Body of pancreas (tissue), 4 donors: ENCODE data around the gene TMEM266. TPM values are rescaled to one million over a fixed set of nuclear protein-coding genes. Genes with fewer than 3 reads are reported as not detected.

Source experiments
- ATAC-seq: fragments of 150-250 bp; one replicate; pipeline ENCODE4 v1.9.1; 2016
- DNase-seq, 4 donors: peaks; one replicate each; pipeline ENCODE4 v3.0.0-alpha.2; 2019
- H3K27ac ChIP-seq, 4 donors: fragments of 200-600 bp; sonication (generic); 1 replicate in 3 of 4; 2 replicates in 1 of 4; pipeline versions ENCODE4 v1.5.1 to v1.6.1; 2016 to 2019; ENCODE audit warnings: mild to moderate bottlenecking in 1 of 4, mixed read lengths in 1 of 4, moderate library complexity in 1 of 4
- H3K27me3 ChIP-seq, 2 donors: fragments of 200-600 bp; sonication (generic); one replicate each; pipeline ENCODE4 v1.6.0; 2016; ENCODE audit warnings: mild to moderate bottlenecking in 1 of 2
- H3K36me3 ChIP-seq, 2 donors: fragments of 200-600 bp; sonication (generic); replicated peaks in 1 of 2; 2 replicates each; pipeline ENCODE4 v1.5.1; 2016; ENCODE audit warnings: low read depth in 2 of 2; ENCODE audit not compliant: insufficient read depth in 1 of 2
- H3K4me1 ChIP-seq: fragments of 200-600 bp; sonication (generic); one replicate; pipeline ENCODE4 v1.6.0; 2016
- H3K4me3 ChIP-seq, 2 donors: fragments of 200-600 bp; sonication (generic); 1 replicate in 1 of 2; 2 replicates in 1 of 2; pipeline ENCODE4 v1.5.1; 2016 to 2019
- H3K9me3 ChIP-seq, 3 donors: fragments of 200-600 bp; sonication (generic); 1 replicate in 2 of 3; 2 replicates in 1 of 3; pipeline ENCODE4 v1.5.1; 2016
- POLR2A ChIP-seq, 3 donors: fragments of 450-650 bp; IDR thresholded peaks; one replicate each; pipeline ENCODE4 v1.6.1; 2016; ENCODE audit warnings: antibody characterized with exemption in 3 of 3, mild to moderate bottlenecking in 2 of 3
- whole genome bisulfite sequencing, 2 donors: methylation state at CpG; one replicate each; pipeline ENCODE4 v1.1.5; 2017; 5-methylcytosine and 5-hydroxymethylcytosine counted together
- intact Hi-C: fragments of 100-400 bp; cut with DNase I; formaldehyde crosslinking; loops from one replicate; pipeline ENCODE4 v1.15.1; 2023
- total RNA-seq, 2 donors: library from RNA; depleted of rRNA; stranded (reverse); fragments of >200 nt; gene quantifications; one replicate each; pipeline ENCODE4 v1.1.0, GENCODE V29; 2016
- TF ChIP-seq, protein P1 (sequence below), 7 experiments: fragments of 450-650 bp in 4 of 7; fragments of 200-600 bp in 3 of 7; sonication (generic) in 3 of 7; IDR thresholded peaks; one replicate each; pipeline ENCODE4 v1.5.1; 2016 to 2019; ENCODE audit warnings: antibody characterized with exemption in 7 of 7

The TMEM266 gene
- total RNA-seq, 2 donors from 2014 or later: 0.66 to 9.1 TPM

DNA sequence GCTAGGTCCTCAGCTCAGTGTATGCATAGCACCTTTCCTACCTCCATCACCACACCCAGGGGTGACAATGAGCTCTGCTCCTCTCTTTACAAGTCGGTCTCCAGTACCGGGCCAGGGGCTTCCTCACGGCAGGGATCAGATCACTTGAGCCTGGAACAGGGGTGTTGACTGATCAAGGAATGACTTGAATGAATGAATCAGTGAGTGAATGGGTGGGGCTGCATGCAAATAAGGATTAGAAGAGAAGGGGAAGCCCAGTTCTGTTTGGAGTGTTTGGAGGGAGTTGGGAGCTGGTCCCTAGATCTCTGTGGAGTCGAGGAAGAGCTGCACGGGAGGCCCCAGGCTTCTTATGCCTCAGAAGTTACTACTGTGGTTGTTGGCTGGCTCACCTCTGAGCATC, 87.0 kb downstream of the TMEM266 start:
- WGBS, 2 donors: 78 to 85% methylated on average over 5 of the region's 5 CpGs
- Histone ChIP-seq H3K27ac (no peak overlapping the region), H3K27me3 (no peaks in the 10 kb centered on the region), H3K9me3 (no peaks in the 10 kb centered on the region), H3K4me3 (no peak overlapping the region), H3K36me3 (no peaks in the 10 kb centered on the region), H3K4me1 (peaks cover 24% of the 10 kb centered on the region)
- no peak for TF ChIP-seq POLR2A (IDR thresholded peaks at IDR 0.05)
- TF ChIP-seq, protein P1, sequence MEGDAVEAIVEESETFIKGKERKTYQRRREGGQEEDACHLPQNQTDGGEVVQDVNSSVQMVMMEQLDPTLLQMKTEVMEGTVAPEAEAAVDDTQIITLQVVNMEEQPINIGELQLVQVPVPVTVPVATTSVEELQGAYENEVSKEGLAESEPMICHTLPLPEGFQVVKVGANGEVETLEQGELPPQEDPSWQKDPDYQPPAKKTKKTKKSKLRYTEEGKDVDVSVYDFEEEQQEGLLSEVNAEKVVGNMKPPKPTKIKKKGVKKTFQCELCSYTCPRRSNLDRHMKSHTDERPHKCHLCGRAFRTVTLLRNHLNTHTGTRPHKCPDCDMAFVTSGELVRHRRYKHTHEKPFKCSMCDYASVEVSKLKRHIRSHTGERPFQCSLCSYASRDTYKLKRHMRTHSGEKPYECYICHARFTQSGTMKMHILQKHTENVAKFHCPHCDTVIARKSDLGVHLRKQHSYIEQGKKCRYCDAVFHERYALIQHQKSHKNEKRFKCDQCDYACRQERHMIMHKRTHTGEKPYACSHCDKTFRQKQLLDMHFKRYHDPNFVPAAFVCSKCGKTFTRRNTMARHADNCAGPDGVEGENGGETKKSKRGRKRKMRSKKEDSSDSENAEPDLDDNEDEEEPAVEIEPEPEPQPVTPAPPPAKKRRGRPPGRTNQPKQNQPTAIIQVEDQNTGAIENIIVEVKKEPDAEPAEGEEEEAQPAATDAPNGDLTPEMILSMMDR (IDR thresholded peaks at IDR 0.05): no peak
- DNase-seq: no peak
- ATAC-seq: no peak
- intact Hi-C loops: no loop called here

DNA sequence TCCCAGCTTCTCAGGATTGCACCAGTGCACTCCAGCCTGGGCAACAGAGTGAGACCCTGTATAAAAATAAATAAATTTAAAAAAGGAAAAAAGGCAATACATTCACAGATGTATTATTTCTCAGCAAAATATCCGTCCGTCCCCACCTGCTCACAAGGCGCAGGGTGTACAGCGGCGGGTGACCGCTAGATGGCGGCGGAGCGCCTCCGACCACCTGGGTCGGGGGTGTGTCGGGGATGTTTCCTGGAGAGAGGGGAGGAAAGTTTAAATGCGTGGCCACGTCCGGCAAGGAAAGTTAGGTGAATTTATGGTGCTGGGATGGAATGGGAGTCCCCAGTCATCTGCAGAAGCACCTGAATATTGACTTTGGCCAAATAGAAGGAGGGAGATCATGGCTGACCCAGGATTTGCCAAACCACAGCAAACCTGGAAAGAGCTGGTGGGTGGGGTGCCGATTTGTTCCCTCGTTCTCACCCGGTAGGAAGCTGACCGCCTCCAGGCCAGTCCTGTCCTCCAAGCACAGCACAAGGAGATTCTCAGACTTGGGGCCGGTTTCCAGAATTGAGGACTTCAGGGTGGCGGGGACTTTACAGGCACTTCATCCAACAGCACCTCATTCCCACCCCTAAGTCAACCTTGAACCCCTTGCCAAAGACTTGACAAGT, 88.3 kb downstream of the TMEM266 start:
- intact Hi-C loops: no loop called here
- 13 to 17% methylated on average over 20 to 21 of the region's 21 CpGs for WGBS, 2 donors
- Histone ChIP-seq H3K27me3 (no peaks in the 10 kb centered on the region), H3K4me3 (no peak overlapping the region), H3K36me3 (no peaks in the 10 kb centered on the region), H3K4me1 (peaks cover 29% of the 10 kb centered on the region), H3K27ac (no peak overlapping the region), H3K9me3 (no peaks in the 10 kb centered on the region)
- DNase-seq (peak; percentile 54 to 80 (median 67)), ATAC-seq (peak; percentile 55)
- TF ChIP-seq, protein P1 (IDR thresholded peaks at IDR 0.05): peak; percentile 81 to 99 (median 87)
- TF ChIP-seq POLR2A (IDR thresholded peaks at IDR 0.05): no peak

DNA sequence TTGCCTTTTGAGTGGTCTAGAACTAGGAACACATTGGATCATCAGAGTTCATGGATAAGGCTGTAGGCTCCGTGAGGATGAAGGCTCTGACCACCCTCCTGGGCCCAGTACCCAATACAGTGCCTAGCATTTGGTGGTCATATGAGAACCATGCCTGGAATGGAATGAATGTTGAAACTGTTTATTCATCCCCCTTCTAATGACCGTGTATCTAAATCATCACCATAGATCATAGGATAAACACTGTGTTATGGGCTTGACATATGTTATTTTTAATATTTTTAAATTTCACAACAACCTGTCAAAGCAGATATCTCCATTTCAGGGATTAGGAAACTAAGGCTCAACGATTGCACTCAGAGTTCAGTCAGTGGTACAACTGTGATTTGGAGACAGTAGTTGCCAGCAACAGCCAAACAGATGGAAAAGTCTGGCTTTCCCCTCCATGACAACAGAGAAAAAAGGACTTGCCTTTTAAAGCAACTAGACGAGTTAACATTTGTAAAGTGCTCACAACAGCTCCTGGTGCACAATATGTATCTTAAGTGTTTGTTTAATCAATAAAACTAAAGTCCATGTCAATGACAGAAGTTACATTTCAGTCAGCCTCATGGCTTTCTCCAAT, 89.6 kb downstream of the TMEM266 start:
- Histone ChIP-seq H3K27ac (no peak overlapping the region), H3K27me3 (no peaks in the 10 kb centered on the region), H3K4me3 (no peak overlapping the region), H3K36me3 (no peaks in the 10 kb centered on the region), H3K9me3 (no peaks in the 10 kb centered on the region), H3K4me1 (peaks cover 39% of the 10 kb centered on the region)
- no peak for ATAC-seq
- no peak for DNase-seq
- intact Hi-C loops: no loop called here
- 39 to 46% methylated on average over 4 of the region's 4 CpGs for WGBS, 2 donors
- TF ChIP-seq, protein P1 (IDR thresholded peaks at IDR 0.05): no peak
- no peak for TF ChIP-seq POLR2A (IDR thresholded peaks at IDR 0.05)

DNA sequence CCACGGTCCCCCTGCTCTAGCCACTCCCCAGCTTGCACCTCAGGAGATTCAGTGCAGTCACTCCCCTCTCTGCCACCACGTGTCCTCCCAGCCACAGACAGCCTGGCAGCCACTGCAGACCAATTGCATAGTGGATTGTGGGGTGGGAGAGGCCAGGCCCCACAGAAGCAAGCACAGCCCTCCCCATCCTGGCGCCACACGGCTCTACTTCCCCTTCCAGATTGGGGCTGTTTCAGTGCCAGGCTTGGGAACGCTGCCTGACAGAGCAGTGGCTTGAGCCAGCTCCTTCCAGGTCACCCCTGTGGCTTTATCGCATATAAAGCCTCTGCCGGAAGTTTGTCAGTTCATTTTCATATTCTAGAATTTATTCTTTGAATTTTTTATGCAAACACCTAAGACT, 90.7 kb downstream of the TMEM266 start:
- H3K9me3 ChIP-seq: no peaks in the 10 kb centered on the region
- no peaks in the 10 kb centered on the region for H3K27me3 ChIP-seq
- 12 to 22% methylated on average over 6 to 7 of the region's 7 CpGs for WGBS, 2 donors
- H3K36me3 ChIP-seq: no peaks in the 10 kb centered on the region
- DNase-seq (peak; percentile 58 to 69 (median 62)), ATAC-seq (peak; percentile 66)
- intact Hi-C loops: no loop called here
- H3K4me3 ChIP-seq: no peak overlapping the region
- no peak for TF ChIP-seq POLR2A (IDR thresholded peaks at IDR 0.05)
- TF ChIP-seq, protein P1 (IDR thresholded peaks at IDR 0.05): no peak
- H3K4me1 ChIP-seq: peaks cover 39% of the 10 kb centered on the region
- H3K27ac ChIP-seq: peak overlapping the region; percentile 47 to 65 (median 60)
